ENCODE measurements around the gene PPP1R13B. TPM values are rescaled to one million over a fixed set of nuclear protein-coding genes. Genes with fewer than 3 reads are reported as not detected.

PPP1R13B gene
- total and polyA plus RNA-seq, 7 donors: 8.6 to 26.9 (median 9.9) TPM

- no peak overlapping the region for H3K4me3 ChIP-seq
- H3K27ac ChIP-seq: no peak overlapping the region
- no peaks in the 10 kb centered on the region for H3K36me3 ChIP-seq
- TF ChIP-seq POLR2AphosphoS5 (IDR thresholded peaks at IDR 0.05) (no peak), EP300 (IDR thresholded peaks at IDR 0.05) (no peak), CTCF (IDR thresholded peaks at IDR 0.05) (no peak), POLR2A (IDR thresholded peaks at IDR 0.05) (no peak)
- WGBS, 2 donors: 30 to 64% methylated on average over 1 of the region's 1 CpG
- peaks cover 0 to 11% (median 0%) of the 10 kb centered on the region in 4 donors for H3K4me1 ChIP-seq
- intact Hi-C loops (cut with DNase I): no loop called here
- no peak for DNase-seq
- no peaks in the 10 kb centered on the region for H3K27me3 ChIP-seq
- H3K9me3 ChIP-seq: no peaks in the 10 kb centered on the region
Measured at GRCh38 chr14:103772078-103772712, 75.2 kb downstream of the PPP1R13B start.

GRCh38 chr14:103770902-103771301 is 76.5 kb downstream of the PPP1R13B start:
- intact Hi-C loops (cut with DNase I): no loop called here
- no peaks in the 10 kb centered on the region for H3K36me3 ChIP-seq
- no peak overlapping the region for H3K27ac ChIP-seq
- no peaks in the 10 kb centered on the region for H3K27me3 ChIP-seq
- H3K9me3 ChIP-seq: no peaks in the 10 kb centered on the region
- DNase-seq: no peak
- TF ChIP-seq CTCF (IDR thresholded peaks at IDR 0.05) (no peak), POLR2AphosphoS5 (IDR thresholded peaks at IDR 0.05) (no peak), POLR2A (IDR thresholded peaks at IDR 0.05) (no peak), EP300 (IDR thresholded peaks at IDR 0.05) (no peak)
- no peak overlapping the region for H3K4me3 ChIP-seq
- peaks cover 0 to 11% (median 0%) of the 10 kb centered on the region in 4 donors for H3K4me1 ChIP-seq
- WGBS, 2 donors: 85 to 87% methylated on average over 4 of the region's 4 CpGs

GRCh38 chr14:103770500-103770899 is 76.9 kb downstream of the PPP1R13B start:
- no peaks in the 10 kb centered on the region for H3K36me3 ChIP-seq
- H3K4me3 ChIP-seq: no peak overlapping the region
- intact Hi-C loops (cut with DNase I): no loop called here
- DNase-seq: no peak
- H3K27me3 ChIP-seq: no peaks in the 10 kb centered on the region
- H3K4me1 ChIP-seq: peaks cover 0 to 11% (median 0%) of the 10 kb centered on the region in 4 donors
- no peak overlapping the region for H3K27ac ChIP-seq
- H3K9me3 ChIP-seq: no peaks in the 10 kb centered on the region
- 95 to 98% methylated on average over 2 of the region's 2 CpGs for WGBS, 2 donors
- TF ChIP-seq POLR2AphosphoS5 (IDR thresholded peaks at IDR 0.05): no peak
- no peak for TF ChIP-seq CTCF (IDR thresholded peaks at IDR 0.05)
- no peak for TF ChIP-seq POLR2A (IDR thresholded peaks at IDR 0.05)
- TF ChIP-seq EP300 (IDR thresholded peaks at IDR 0.05): no peak

- Histone ChIP-seq H3K36me3 (peaks cover 0 to 8% (median 0%) of the 10 kb centered on the region in 4 donors), H3K27ac (no peak overlapping the region), H3K4me1 (no peaks in the 10 kb centered on the region), H3K4me3 (no peak overlapping the region), H3K27me3 (no peaks in the 10 kb centered on the region), H3K9me3 (no peaks in the 10 kb centered on the region)
- DNase-seq: no peak
- intact Hi-C loops (cut with DNase I): no loop called here
- 90 to 91% methylated on average over 4 of the region's 4 CpGs for WGBS, 2 donors
- TF ChIP-seq EP300 (IDR thresholded peaks at IDR 0.05) (no peak), POLR2AphosphoS5 (IDR thresholded peaks at IDR 0.05) (no peak)
Measured at GRCh38 chr14:103767336-103767894, 80.0 kb downstream of the PPP1R13B start.

- Histone ChIP-seq H3K36me3 (peaks cover 0 to 8% (median 0%) of the 10 kb centered on the region in 4 donors), H3K9me3 (no peaks in the 10 kb centered on the region), H3K4me1 (no peaks in the 10 kb centered on the region), H3K4me3 (no peak overlapping the region), H3K27me3 (no peaks in the 10 kb centered on the region), H3K27ac (no peak overlapping the region)
- TF ChIP-seq EP300 (IDR thresholded peaks at IDR 0.05) (no peak), POLR2A (IDR thresholded peaks at IDR 0.05) (no peak), POLR2AphosphoS5 (IDR thresholded peaks at IDR 0.05) (no peak), CTCF (IDR thresholded peaks at IDR 0.05) (no peak)
- intact Hi-C loops (cut with DNase I): no loop called here
- WGBS, 2 donors: 77 to 95% methylated on average over 3 of the region's 3 CpGs
- DNase-seq: no peak
Measured at GRCh38 chr14:103765526-103765925, 81.8 kb downstream of the PPP1R13B start.
